Stimulated activated CD4-positive, alpha-beta T cell treated with anti-CD3 and anti-CD28 coated beads, Interleukin-4, amount 100 ng/mL, for 4 hours (primary cell): ENCODE data around the gene TMEM134.

ENCODE experiments used
- DNase-seq, 2 experiments: peaks; one replicate each; pipeline ENCODE4 v3.0.0-alpha.2; 2020

The TMEM134 gene

GRCh38 chr11:67500484-67500821 is 31.4 kb upstream of the TMEM134 start:
- no peak for DNase-seq

GRCh38 chr11:67499808-67500483 is 30.9 kb upstream of the TMEM134 start:
- no peak for DNase-seq

GRCh38 chr11:67498544-67498972 is 29.5 kb upstream of the TMEM134 start:
- DNase-seq = no peak

GRCh38 chr11:67497656-67498291 is 28.7 kb upstream of the TMEM134 start:
- no peak for DNase-seq

- DNase-seq = no peak
Observed at GRCh38 chr11:67496113-67496512, 27.1 kb upstream of the TMEM134 start.

- no peak for DNase-seq
Observed at GRCh38 chr11:67495234-67496005, 26.4 kb upstream of the TMEM134 start.

GRCh38 chr11:67494371-67495233 is 25.6 kb upstream of the TMEM134 start:
- DNase-seq = no peak

- DNase-seq = no peak
Observed at GRCh38 chr11:67493548-67494370, 24.7 kb upstream of the TMEM134 start.

- DNase-seq = no peak
Observed at GRCh38 chr11:67492801-67493547, 23.9 kb upstream of the TMEM134 start.

- no peak for DNase-seq
Observed at GRCh38 chr11:67492069-67492727, 23.1 kb upstream of the TMEM134 start.

- no peak for DNase-seq
Observed at GRCh38 chr11:67491276-67492068, 22.4 kb upstream of the TMEM134 start.

- DNase-seq = no peak
Observed at GRCh38 chr11:67490727-67491065, 21.6 kb upstream of the TMEM134 start.

- DNase-seq = no peak
Observed at GRCh38 chr11:67489885-67490726, 21.1 kb upstream of the TMEM134 start.

- no peak for DNase-seq
Observed at GRCh38 chr11:67489203-67489884, 20.3 kb upstream of the TMEM134 start.

GRCh38 chr11:67486481-67487195 is 17.6 kb upstream of the TMEM134 start:
- no peak for DNase-seq

- peak in 1 of 2 experiments; percentile 29 for DNase-seq
Observed at GRCh38 chr11:67485873-67486361, 16.9 kb upstream of the TMEM134 start.

GRCh38 chr11:67484847-67485311 is 15.8 kb upstream of the TMEM134 start:
- DNase-seq = peak; percentile 62
